ENCODE results near the gene NUDT19.
"Not testable (repeated sequence)": the region's sequence is repeated elsewhere in the genome, so short reads cannot be mapped to it uniquely, and the experiment has no call there.

DNA sequence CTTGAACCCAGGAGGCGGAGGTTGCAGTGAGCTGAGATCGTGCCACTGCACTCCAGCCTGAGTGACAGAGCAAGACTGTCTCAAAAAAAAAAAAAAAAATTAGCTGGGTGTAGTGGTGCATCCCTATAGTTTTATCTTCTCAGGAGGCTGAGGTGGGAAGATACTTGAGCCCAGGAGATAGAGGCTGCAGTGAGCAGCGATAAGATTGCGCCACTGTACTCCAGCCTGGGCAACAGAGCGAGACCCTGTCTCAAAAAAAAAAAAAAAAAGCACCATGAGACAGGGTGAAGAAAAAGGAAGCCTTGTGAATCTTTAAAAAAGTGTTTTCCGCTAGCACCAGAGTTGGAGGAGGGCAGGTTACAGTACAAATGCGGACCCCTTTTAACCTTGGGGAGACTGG, 24.6 kb downstream of the NUDT19 start:
- TF ChIP-seq POLR2A (IDR thresholded peaks at IDR 0.05): not testable (repeated sequence)
- TF ChIP-seq, protein P1, sequence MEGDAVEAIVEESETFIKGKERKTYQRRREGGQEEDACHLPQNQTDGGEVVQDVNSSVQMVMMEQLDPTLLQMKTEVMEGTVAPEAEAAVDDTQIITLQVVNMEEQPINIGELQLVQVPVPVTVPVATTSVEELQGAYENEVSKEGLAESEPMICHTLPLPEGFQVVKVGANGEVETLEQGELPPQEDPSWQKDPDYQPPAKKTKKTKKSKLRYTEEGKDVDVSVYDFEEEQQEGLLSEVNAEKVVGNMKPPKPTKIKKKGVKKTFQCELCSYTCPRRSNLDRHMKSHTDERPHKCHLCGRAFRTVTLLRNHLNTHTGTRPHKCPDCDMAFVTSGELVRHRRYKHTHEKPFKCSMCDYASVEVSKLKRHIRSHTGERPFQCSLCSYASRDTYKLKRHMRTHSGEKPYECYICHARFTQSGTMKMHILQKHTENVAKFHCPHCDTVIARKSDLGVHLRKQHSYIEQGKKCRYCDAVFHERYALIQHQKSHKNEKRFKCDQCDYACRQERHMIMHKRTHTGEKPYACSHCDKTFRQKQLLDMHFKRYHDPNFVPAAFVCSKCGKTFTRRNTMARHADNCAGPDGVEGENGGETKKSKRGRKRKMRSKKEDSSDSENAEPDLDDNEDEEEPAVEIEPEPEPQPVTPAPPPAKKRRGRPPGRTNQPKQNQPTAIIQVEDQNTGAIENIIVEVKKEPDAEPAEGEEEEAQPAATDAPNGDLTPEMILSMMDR (IDR thresholded peaks at IDR 0.05): not testable (repeated sequence)

Measured in ovary (tissue), 3 donors.